ENCODE measurements around the gene DPYD.
"Not testable (repeated sequence)": the region's sequence is repeated elsewhere in the genome, so short reads cannot be mapped to it uniquely, and the experiment has no call there.

The DPYD gene

GRCh38 chr1:97350241-97350640, 570.6 kb downstream of the DPYD start:
- no peak for DNase-seq

GRCh38 chr1:97349794-97350193, 571.0 kb downstream of the DPYD start:
- DNase-seq: not testable (repeated sequence)

GRCh38 chr1:97348599-97349265, 572.1 kb downstream of the DPYD start:
- DNase-seq: no peak

GRCh38 chr1:97340951-97341350, 579.9 kb downstream of the DPYD start:
- no peak for DNase-seq

GRCh38 chr1:97338347-97338746, 582.5 kb downstream of the DPYD start:
- no peak for DNase-seq

- DNase-seq: no peak
These were observed 583.4 kb downstream of the DPYD start for GRCh38 chr1:97337250-97338030.

GRCh38 chr1:97334454-97334853, 586.4 kb downstream of the DPYD start:
- no peak for DNase-seq

- DNase-seq: no peak
These were observed 588.1 kb downstream of the DPYD start for GRCh38 chr1:97332716-97333115.

GRCh38 chr1:97331165-97331564, 589.7 kb downstream of the DPYD start:
- no peak for DNase-seq

- DNase-seq: no peak
These were observed 606.1 kb downstream of the DPYD start for GRCh38 chr1:97314685-97315084.

- DNase-seq: no peak
These were observed 612.7 kb downstream of the DPYD start for GRCh38 chr1:97308131-97308530.

GRCh38 chr1:97307568-97307967, 613.3 kb downstream of the DPYD start:
- DNase-seq: no peak

- no peak for DNase-seq
These were observed 613.7 kb downstream of the DPYD start for GRCh38 chr1:97307151-97307550.

GRCh38 chr1:97306504-97306903, 614.3 kb downstream of the DPYD start:
- no peak for DNase-seq

- DNase-seq: no peak
These were observed 616.5 kb downstream of the DPYD start for GRCh38 chr1:97304366-97304765.

GRCh38 chr1:97298966-97299365, 621.9 kb downstream of the DPYD start:
- no peak for DNase-seq

- DNase-seq: no peak
These were observed 623.2 kb downstream of the DPYD start for GRCh38 chr1:97297611-97298010.

GRCh38 chr1:97281962-97282361, 638.9 kb downstream of the DPYD start:
- DNase-seq: no peak

GRCh38 chr1:97277891-97278654, 642.8 kb downstream of the DPYD start:
- no peak for DNase-seq

GRCh38 chr1:97271916-97272788, 648.7 kb downstream of the DPYD start:
- DNase-seq: no peak

GRCh38 chr1:97270508-97271307, 650.1 kb downstream of the DPYD start:
- DNase-seq: no peak

GRCh38 chr1:97265630-97266029, 655.2 kb downstream of the DPYD start:
- no peak for DNase-seq

Measured in bone marrow (tissue), 2 donors.